ENCODE measurements around the gene EPS15. TPM values are rescaled to one million over a fixed set of nuclear protein-coding genes. Genes with fewer than 3 reads are reported as not detected.

EPS15 gene
- total and polyA plus RNA-seq, 12 donors = 31.7 to 180 (median 104) TPM

GRCh38 chr1:51517361-51518032 is 1.6 kb downstream of the EPS15 start:
- no peak for TF ChIP-seq CTCF (IDR thresholded peaks at IDR 0.05)
- TF ChIP-seq POLR2A (IDR thresholded peaks at IDR 0.05) = no peak
- intact Hi-C loops (cut with DNase I) = no loop called here
- H3K4me1 ChIP-seq (replicated peaks in 1 of 2) = peaks cover 55 to 64% of the 10 kb centered on the region in 2 donors
- H3K4me3 ChIP-seq = peak overlapping the region; percentile 13 to 97 (median 94)
- H3K27me3 ChIP-seq = no peaks in the 10 kb centered on the region
- peak in 1 of 7 donors; percentile 35 for DNase-seq
- H3K36me3 ChIP-seq (replicated peaks in 1 of 2) = no peaks in the 10 kb centered on the region
- WGBS, 4 donors = 3 to 4% (median 4%) methylated on average over 7 of the region's 7 CpGs
- no peaks in the 10 kb centered on the region for H3K9me3 ChIP-seq (replicated peaks in 1 of 3)
- peak overlapping the region; percentile 67 to 98 (median 89) for H3K27ac ChIP-seq

GRCh38 chr1:51516649-51517158 is 2.4 kb downstream of the EPS15 start:
- H3K9me3 ChIP-seq (replicated peaks in 1 of 3) = no peaks in the 10 kb centered on the region
- DNase-seq = no peak
- 13 to 17% (median 15%) methylated on average over 2 of the region's 2 CpGs for WGBS, 4 donors
- H3K27me3 ChIP-seq = no peaks in the 10 kb centered on the region
- no peaks in the 10 kb centered on the region for H3K36me3 ChIP-seq (replicated peaks in 1 of 2)
- H3K4me1 ChIP-seq (replicated peaks in 1 of 2) = peaks cover 56 to 72% of the 10 kb centered on the region in 2 donors
- intact Hi-C loops (cut with DNase I) = no loop called here
- no peak for TF ChIP-seq POLR2A (IDR thresholded peaks at IDR 0.05)
- TF ChIP-seq CTCF (IDR thresholded peaks at IDR 0.05) = no peak
- H3K4me3 ChIP-seq = peak overlapping the region in 2 of 4 donors; percentile 94 to 97
- H3K27ac ChIP-seq = peak overlapping the region; percentile 0 to 98 (median 89)

DNA sequence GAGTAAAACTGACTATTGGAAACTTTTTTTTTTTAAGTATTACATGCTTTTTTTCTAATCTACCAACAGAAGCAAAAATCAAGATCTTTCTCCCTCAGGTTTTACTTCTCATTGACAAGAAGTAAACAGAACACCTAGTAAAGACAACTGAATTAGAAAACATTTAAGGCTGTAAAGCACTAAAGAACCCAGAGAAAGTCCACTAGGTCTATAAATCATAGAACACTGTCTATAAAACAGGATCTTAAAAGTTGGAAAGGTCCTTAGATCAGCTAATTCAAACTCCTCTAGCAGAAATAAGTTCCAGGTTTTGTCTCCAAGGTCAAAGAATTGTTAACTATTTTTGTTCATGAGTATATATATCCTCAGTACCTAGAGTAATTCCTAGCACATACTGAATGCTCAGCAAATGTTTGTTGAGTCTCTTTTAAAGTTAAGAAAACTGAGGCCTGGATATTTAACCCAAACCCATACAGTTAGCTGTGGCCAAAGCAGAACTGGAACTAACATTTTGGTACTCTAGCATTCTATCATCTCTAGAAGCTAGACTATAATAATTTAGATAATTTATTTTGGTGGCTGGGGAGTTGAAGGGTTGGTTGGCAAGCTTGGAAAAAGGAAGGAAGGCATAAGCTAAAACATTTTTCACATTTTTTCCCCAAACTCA is 3.0 kb downstream of the EPS15 start:
- no peak for TF ChIP-seq POLR2A (IDR thresholded peaks at IDR 0.05)
- TF ChIP-seq CTCF (IDR thresholded peaks at IDR 0.05) = no peak
- Histone ChIP-seq H3K4me1 (replicated peaks in 1 of 2) (peaks cover 60 to 76% of the 10 kb centered on the region in 2 donors), H3K36me3 (replicated peaks in 1 of 2) (no peaks in the 10 kb centered on the region), H3K27ac (peak overlapping the region; percentile 18 to 94 (median 67)), H3K4me3 (peak overlapping the region in 1 of 4 donors; percentile 97), H3K9me3 (replicated peaks in 1 of 3) (no peaks in the 10 kb centered on the region), H3K27me3 (no peaks in the 10 kb centered on the region)
- intact Hi-C loops (cut with DNase I) = no loop called here
- no peak for DNase-seq

DNA sequence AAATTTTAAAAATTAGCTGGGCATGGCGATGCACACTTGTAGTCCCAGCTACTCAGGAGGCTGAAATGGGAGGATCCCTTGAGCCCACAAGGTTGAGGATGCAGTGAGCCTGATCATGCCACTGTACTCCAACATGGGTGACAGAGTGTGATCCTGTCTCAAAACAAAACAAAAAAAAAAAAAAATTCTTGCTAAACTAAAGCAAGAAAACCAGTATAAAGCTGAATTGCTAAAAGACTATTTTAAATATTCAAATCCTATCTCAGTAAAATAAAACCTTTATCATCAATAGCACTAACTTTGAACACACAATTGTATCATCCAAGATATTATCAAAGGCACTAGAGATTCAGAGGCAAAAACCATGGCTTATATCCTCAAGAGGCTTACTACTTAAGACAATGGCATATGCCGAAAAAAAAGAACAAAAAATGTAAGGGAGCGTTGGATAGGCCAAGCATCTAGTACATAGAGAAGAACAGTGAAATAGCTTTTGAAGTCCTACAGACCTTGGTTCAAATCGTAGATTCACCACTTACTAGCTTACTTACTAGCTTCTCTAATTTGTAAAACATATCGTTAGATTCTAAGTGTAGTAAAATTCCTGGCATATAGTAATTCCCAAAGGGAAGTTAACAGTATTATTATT is 3.6 kb downstream of the EPS15 start:
- no peaks in the 10 kb centered on the region for H3K27me3 ChIP-seq
- H3K36me3 ChIP-seq (replicated peaks in 1 of 2) = no peaks in the 10 kb centered on the region
- H3K27ac ChIP-seq = peak overlapping the region; percentile 31 to 94 (median 67)
- no peak for DNase-seq
- no peaks in the 10 kb centered on the region for H3K9me3 ChIP-seq (replicated peaks in 1 of 3)
- TF ChIP-seq POLR2A (IDR thresholded peaks at IDR 0.05) = no peak
- TF ChIP-seq CTCF (IDR thresholded peaks at IDR 0.05) = no peak
- peaks cover 56 to 75% of the 10 kb centered on the region in 2 donors for H3K4me1 ChIP-seq (replicated peaks in 1 of 2)
- H3K4me3 ChIP-seq = peak overlapping the region in 1 of 4 donors; percentile 97
- intact Hi-C loops (cut with DNase I) = no loop called here
- WGBS, 4 donors = 51 to 62% (median 55%) methylated on average over 5 of the region's 5 CpGs

Measured in adrenal gland (tissue), 12 donors.